Epithelial cell of alveolus of lung (primary cell): ENCODE measurements around the gene KRTAP10-5. TPM values are rescaled to one million over a fixed set of nuclear protein-coding genes. Genes with fewer than 3 reads are reported as not detected.

Experiments used
- total RNA-seq: library from RNA; depleted of rRNA; stranded (reverse); fragments of >200 nt; gene quantifications from 2 replicates; pipeline ENCODE4 v1.2.1, GENCODE V29; 2015

The KRTAP10-5 gene, protein sequence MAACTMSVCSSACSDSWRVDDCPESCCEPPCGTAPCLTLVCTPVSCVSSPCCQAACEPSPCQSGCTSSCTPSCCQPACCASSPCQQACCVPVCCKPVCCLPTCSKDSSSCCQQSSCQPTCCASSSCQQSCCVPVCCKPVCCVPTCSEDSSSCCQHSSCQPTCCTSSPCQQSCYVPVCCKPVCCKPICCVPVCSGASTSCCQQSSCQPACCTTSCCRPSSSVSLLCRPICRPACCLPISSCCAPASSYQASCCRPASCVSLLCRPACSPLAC
- total RNA-seq: not detected in 2 replicates

GRCh38 chr21:44580231-44580821, at the start of gene KRTAP10-5:
Gene KRTAP10-5, minus strand, starts transcription at chr21:44580604. Its CDS starts 26 bp downstream, at chr21:44580578.

DNA sequence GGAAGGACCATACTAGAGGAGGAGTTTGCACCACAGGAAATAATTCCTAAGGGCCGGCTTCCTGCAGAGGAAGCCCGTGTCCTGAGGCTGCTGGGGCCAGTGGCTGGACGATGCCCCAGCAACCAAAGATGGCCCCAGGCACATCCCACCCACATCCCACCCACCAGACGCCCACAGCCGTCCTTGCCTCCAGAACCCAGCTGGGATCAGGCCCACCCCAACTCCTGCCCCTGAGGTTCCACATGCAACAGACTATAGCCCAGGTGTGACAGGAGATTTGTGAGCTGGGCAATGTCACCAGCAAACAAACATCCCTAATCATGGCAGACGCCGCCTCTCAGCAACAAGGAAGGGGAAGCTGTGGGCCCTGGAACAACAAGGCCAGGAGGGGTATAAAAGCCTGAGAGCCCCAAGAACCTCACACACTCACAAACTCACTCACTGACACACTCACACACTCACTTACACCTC, 46.3 kb upstream of the KRTAP10-5 start, which contains the start of gene KRTAP10-9:
KRTAP10-9 (plus strand) TSS at position 421 of the 471 bp plus-strand sequence. CDS start 79 bp downstream, outside the sequence.

DNA sequence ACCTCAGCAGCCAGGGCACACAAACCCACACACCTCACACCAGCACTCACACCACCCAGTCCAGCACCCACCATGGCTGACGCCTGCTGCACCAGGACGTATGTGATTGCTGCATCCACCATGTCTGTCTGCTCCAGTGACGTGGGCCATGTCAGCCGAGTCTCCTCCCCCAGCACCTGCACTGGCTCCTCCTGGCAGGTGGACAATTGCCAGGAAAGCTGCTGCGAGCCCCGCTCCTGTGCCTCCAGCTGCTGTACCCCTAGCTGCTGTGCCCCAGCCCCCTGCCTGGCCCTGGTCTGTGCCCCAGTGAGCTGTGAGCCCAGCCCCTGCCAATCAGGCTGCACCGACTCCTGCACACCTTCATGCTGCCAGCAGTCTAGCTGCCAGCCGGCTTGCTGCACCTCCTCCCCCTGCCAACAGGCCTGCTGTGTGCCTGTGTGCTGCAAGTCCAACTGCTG, 31.7 kb upstream of the KRTAP10-5 start, which contains the start of gene KRTAP10-8:
KRTAP10-8 (plus strand) TSS at position 51 of the 458 bp plus-strand sequence; CDS start at position 73, 22 bp downstream.

GRCh38 chr21:44600118-44600978, 19.9 kb upstream of the KRTAP10-5 start, which contains the start of gene KRTAP10-7:
Gene KRTAP10-7, plus strand, starts transcription at chr21:44600597. Its CDS starts 25 bp downstream, at chr21:44600622.

DNA sequence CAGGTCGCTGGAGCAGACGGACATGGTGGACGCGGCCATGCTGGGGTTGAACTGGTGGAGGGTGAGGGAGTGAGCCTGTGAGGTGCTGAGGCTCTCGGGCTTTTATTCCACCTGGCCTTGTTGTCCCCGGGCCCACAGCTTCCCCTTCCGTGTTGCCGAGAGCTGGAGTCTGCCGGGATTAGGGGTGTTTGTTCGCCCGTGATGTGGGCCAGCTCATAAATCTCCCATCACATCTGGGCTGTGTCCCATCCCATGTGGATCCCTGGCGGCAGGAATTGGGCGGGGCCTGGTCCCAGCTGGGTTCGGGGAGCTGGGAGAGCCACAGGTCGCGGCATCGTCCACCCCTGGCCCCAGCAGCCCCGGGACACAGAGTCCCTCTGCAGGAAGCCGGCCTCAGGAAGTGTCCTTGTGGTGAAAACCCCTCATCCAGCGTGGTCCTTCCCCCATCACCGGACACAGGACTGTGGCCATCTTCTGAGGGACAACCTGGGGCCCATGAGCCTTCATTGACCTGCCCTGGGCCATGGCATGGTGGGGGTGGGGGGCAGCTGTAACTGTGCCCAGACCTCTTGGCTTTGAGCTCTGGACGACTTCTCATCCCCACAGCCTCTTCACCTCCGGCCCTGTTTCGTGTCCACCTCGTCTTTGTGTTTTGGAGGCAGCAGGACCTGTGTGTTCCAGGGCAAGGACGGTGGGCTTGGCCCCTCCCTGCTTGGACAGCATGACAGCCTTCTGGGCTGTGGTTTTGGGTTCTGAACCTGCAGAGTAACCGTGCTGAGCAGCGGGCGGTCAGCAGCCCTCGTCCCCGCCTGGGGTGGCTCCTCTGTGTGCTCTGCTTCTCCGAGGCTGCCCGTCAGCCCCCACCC, 12.3 kb upstream of the KRTAP10-5 start, which contains the start of gene KRTAP10-6:
KRTAP10-6 (minus strand) TSS at position 60 of the 866 bp plus-strand sequence; CDS start at position 39, 21 bp downstream.

GRCh38 chr21:44573630-44574456, 6.6 kb downstream of the KRTAP10-5 start, which contains the start of gene KRTAP10-4:
Gene KRTAP10-4, plus strand, starts transcription at chr21:44573729. Its CDS starts 30 bp downstream, at chr21:44573759.

GRCh38 chr21:44558695-44559094, 21.7 kb downstream of the KRTAP10-5 start, which contains the start of gene KRTAP10-3:
Gene KRTAP10-3, minus strand, starts transcription at chr21:44558795. Its CDS starts 80 bp downstream, at chr21:44558715.

DNA sequence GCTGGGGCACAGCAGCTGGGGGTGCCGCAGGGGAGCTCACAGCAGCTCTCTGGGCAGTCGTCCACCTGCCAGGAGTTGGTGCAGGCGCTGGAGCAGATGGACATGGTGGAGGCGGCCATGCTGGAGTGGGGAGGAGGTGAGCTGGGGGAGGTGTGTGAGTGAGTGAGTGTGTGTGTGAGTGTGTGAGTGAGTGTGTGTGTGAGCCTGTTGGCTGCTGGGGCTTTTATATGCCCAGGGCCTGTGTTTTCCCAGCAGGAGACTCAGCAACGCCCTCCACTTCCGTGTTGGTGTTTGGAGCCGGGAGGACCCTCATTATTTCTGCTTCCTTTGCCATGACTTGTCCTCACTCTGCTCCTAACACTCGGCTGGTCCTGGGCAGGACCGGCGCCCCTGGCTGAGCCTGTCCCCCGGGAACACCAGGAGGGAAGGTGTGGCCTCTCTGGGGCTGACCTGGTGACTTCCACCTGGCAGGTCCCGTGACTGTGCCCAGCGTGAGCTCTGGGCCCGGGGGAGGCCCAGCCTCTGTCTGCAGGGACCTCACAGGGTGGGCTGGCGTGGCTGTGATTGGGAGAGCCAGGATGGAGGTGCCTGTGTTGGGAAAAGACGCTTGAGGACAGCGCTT, 29.0 kb downstream of the KRTAP10-5 start, which contains the start of gene KRTAP10-2:
KRTAP10-2 (minus strand) TSS at position 166 of the 622 bp plus-strand sequence; CDS start at position 119, 47 bp downstream.

GRCh38 chr21:44539991-44540666, 40.3 kb downstream of the KRTAP10-5 start, which contains the start of gene KRTAP10-1:
Gene KRTAP10-1, minus strand, starts transcription at chr21:44540195. Its CDS starts 45 bp downstream, at chr21:44540150.

Other genes starting within 250 kb of the KRTAP10-5 start
- gene CFAP410, start 241.2 kb downstream of the KRTAP10-5 start, total RNA-seq: 11.5 and 13.5 TPM in 2 replicates
- not detected in 2 replicates for gene TRPM2, start 227.0 kb downstream of the KRTAP10-5 start, total RNA-seq
- 0.64 and 1.0 TPM in 2 replicates for gene LRRC3, start 125.1 kb downstream of the KRTAP10-5 start, total RNA-seq
- not detected in 2 replicates for gene KRTAP10-1, start 40.4 kb downstream of the KRTAP10-5 start, total RNA-seq
- gene KRTAP10-2, start 29.1 kb downstream of the KRTAP10-5 start, total RNA-seq: not detected in 2 replicates
- not detected in 2 replicates for gene KRTAP10-3, start 21.8 kb downstream of the KRTAP10-5 start, total RNA-seq
- not detected in 2 replicates for gene KRTAP10-4, start 6.9 kb downstream of the KRTAP10-5 start, total RNA-seq
- not detected in 2 replicates for gene KRTAP10-6, start 11.9 kb upstream of the KRTAP10-5 start, total RNA-seq
- gene KRTAP10-7, start 20.0 kb upstream of the KRTAP10-5 start, total RNA-seq: not detected in 2 replicates
- gene KRTAP10-8, start 31.5 kb upstream of the KRTAP10-5 start, total RNA-seq: not detected in 2 replicates
- gene KRTAP10-9, start 46.5 kb upstream of the KRTAP10-5 start, total RNA-seq: not detected in 2 replicates
- gene KRTAP10-10, start 56.8 kb upstream of the KRTAP10-5 start, total RNA-seq: not detected in 2 replicates
- not detected in 2 replicates for gene KRTAP10-11, start 65.8 kb upstream of the KRTAP10-5 start, total RNA-seq
- not detected in 2 replicates for gene KRTAP12-4, start 74.1 kb upstream of the KRTAP10-5 start, total RNA-seq
- not detected in 2 replicates for gene KRTAP12-3, start 77.3 kb upstream of the KRTAP10-5 start, total RNA-seq
- not detected in 2 replicates for gene KRTAP12-2, start 86.3 kb upstream of the KRTAP10-5 start, total RNA-seq
- not detected in 2 replicates for gene KRTAP12-1, start 101.6 kb upstream of the KRTAP10-5 start, total RNA-seq
- not detected in 2 replicates for gene KRTAP10-12, start 116.6 kb upstream of the KRTAP10-5 start, total RNA-seq
- gene TSPEAR, start 131.0 kb upstream of the KRTAP10-5 start, total RNA-seq: not detected in 2 replicates
- gene UBE2G2, start 221.2 kb upstream of the KRTAP10-5 start, total RNA-seq: 26.0 and 36.0 TPM in 2 replicates
- gene SUMO3, start 237.5 kb upstream of the KRTAP10-5 start, total RNA-seq: 71.9 and 80.0 TPM in 2 replicates